A549 (cell line): Measurements from ENCODE around the gene ZNF341.

Experiments used
- HDAC2 ChIP-seq: fragments of 200-600 bp; sonication (generic); IDR thresholded peaks from 2 replicates; pipeline ENCODE4 v1.6.1; 2016
- KDM1A ChIP-seq: fragments of 200-600 bp; sonication (generic); IDR thresholded peaks from 2 replicates; pipeline ENCODE4 v1.6.1; 2016; ENCODE audit warnings: low read depth, mild to moderate bottlenecking
- MAFK ChIP-seq: fragments of 450-650 bp; IDR thresholded peaks from 2 replicates; pipeline ENCODE4 v1.6.1; 2014; ENCODE audit not compliant: partially characterized antibody
- TF ChIP-seq, protein P1 (sequence below): fragments of >200 bp; sonication (Bioruptor Twin); formaldehyde crosslinking; IDR thresholded peaks from 3 replicates; pipeline ENCODE4 v1.5.1; 2016

DNA sequence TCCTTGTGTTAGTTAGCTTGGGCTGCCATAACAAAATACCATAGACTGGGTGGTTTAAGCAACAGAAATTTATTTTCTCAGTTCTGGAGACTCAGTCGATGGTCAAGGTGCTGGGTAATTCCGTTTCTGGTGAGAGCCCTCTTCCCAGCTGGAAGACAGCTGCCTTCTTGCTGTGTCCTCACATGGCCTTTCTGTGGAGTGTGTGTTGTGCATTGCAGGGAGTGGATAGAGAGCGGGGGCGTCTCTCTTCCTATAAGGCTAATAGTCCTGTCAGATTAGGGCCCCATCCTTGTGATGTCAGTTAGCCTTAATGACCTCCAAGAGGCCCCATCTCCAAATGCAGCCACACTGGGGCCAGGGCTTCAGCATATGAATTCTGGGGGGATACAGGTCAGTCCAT is 98.6 kb downstream of the ZNF341 start:
- TF ChIP-seq, protein P1, sequence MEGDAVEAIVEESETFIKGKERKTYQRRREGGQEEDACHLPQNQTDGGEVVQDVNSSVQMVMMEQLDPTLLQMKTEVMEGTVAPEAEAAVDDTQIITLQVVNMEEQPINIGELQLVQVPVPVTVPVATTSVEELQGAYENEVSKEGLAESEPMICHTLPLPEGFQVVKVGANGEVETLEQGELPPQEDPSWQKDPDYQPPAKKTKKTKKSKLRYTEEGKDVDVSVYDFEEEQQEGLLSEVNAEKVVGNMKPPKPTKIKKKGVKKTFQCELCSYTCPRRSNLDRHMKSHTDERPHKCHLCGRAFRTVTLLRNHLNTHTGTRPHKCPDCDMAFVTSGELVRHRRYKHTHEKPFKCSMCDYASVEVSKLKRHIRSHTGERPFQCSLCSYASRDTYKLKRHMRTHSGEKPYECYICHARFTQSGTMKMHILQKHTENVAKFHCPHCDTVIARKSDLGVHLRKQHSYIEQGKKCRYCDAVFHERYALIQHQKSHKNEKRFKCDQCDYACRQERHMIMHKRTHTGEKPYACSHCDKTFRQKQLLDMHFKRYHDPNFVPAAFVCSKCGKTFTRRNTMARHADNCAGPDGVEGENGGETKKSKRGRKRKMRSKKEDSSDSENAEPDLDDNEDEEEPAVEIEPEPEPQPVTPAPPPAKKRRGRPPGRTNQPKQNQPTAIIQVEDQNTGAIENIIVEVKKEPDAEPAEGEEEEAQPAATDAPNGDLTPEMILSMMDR = no peak
- TF ChIP-seq HDAC2 (no peak), MAFK (no peak), KDM1A (no peak)
